Measurements from ENCODE around the gene TNPO1.

TNPO1 gene

DNA sequence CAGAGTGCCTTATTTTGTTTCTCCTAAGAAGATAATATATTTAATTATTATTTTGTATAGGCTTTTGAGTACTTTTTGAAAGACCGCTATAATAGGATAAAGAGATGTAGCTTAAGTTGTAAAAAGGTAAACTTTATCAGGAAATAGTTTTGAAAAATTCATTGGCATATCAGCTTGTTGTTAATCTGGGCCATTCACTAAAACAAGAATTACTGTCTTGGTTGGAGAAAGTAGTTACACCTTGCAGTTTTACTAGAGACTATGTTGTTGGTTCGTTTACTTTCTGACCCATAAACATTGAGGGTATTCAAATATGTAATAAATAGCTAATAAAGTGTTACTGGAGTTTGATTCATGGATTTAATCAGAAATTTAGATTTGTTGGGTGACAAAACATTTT, 33.7 kb downstream of the TNPO1 start:
- no peak for FAIRE-seq
- no peak for DNase-seq (ENCODE audit: low spot score)

DNA sequence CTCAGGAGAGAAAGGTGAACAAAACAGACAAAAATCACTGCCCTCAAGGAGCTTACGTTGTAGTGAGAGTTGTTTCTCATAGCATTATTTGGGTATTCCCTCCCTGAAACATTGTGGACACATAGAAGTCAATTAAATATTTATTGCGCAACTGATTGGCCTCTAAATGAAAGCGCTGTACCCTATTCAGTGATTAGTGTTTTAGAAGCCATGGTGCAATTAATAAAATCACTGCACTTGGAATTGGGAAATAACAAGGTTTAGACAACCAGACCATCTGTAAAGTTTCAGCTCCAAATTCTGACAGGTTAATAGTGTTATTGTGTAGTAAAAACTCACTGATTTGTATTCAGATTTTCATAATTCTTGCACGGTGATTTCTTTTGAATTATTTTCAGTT, 35.9 kb downstream of the TNPO1 start:
- FAIRE-seq (no peak), DNase-seq (ENCODE audit: low spot score) (no peak)

DNA sequence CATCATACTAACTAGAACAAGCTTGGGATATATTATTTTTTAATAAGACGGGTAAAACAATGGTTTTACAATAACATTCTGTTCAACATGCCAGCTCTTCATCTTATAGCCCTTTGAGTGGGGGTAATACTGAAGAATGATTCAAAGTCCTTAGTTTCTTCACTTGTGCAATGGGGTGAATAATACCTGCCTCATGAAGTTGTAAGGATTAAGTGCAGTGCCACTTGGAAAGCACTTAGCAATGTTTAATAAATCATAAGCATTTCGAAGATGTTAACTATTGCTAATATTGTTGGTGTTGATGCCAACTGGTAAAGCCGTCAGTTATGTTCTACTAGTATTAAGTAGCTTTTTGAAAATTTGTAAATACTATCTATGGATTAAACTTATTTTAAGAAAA, 38.0 kb downstream of the TNPO1 start:
- FAIRE-seq (no peak), DNase-seq (ENCODE audit: low spot score) (no peak)

DNA sequence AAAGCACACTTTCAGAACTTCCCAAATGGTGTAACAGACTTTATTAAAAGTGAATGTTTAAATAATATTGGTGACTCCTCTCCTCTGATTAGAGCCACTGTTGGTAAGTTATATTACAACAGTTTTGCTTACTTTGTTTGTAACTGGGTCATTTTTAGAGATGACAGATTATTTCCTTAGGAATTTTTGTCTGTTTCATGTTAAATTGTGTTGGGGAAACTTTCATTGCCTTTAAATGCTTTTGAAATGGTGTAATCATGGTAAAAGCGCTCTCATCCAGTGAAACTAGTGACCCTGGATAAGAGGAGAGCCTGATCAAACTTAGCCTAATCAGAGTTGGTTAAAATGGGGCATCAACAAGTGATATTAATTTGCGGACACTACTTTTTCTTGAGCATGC, 39.4 kb downstream of the TNPO1 start:
- no peak for DNase-seq (ENCODE audit: low spot score)
- no peak for FAIRE-seq

DNA sequence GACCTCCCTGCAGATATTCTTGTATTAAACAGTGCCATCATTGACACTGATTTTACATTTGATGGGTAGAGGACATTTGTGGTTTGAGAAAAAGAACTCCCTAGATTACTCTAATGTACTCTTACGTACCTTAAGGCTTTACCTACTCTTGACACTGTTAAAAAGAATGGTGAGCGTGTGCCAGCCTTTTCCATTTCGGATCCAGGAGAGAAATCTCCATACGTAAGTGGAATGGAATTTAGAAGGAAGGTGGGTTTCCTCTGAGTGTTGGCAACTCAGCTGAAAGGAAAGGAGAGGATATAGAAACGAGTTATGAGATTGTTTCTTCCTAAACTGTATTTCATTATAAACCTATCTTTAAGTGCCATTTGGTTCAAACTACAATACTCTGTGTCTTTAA, 40.9 kb downstream of the TNPO1 start:
- DNase-seq (ENCODE audit: low spot score) (no peak), FAIRE-seq (no peak)

DNA sequence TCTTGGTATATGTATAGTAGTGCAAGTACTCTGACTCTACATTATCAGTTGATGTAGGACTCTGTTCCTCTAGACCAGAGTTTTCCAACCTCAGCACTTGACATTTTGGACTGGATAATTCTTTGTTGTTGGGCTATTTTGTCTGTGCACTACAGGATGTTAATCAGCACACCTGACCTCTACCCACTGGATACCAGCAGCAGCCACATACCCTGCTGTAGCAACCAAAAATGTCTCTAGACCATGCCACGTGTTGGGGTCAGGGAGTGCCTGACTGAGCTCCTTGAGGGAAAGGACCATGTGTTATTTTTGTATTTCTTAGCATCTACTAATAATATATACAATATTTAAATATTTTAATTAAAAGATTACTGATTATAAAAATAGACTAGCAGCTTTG, 42.7 kb downstream of the TNPO1 start:
- DNase-seq (ENCODE audit: low spot score) (no peak), FAIRE-seq (no peak)

DNA sequence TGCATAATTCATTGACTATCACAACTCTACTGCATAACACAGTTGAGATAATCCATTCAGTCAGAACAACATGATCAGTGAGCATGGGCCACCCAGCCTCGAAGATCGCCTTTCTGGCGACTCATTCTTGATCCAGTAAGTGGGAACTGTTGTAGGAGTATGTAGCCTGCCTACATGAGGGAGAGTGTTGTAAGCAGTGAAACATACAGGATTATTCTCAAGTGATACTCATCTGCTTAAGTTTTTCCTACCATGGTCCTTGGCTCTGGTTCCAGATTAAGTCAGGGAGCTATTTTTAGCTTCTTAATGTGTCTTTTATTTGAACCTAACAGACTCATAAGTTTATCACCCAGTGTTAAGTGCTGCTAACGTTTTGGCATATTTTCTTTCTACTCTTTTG, 44.0 kb downstream of the TNPO1 start:
- no peak for FAIRE-seq

DNA sequence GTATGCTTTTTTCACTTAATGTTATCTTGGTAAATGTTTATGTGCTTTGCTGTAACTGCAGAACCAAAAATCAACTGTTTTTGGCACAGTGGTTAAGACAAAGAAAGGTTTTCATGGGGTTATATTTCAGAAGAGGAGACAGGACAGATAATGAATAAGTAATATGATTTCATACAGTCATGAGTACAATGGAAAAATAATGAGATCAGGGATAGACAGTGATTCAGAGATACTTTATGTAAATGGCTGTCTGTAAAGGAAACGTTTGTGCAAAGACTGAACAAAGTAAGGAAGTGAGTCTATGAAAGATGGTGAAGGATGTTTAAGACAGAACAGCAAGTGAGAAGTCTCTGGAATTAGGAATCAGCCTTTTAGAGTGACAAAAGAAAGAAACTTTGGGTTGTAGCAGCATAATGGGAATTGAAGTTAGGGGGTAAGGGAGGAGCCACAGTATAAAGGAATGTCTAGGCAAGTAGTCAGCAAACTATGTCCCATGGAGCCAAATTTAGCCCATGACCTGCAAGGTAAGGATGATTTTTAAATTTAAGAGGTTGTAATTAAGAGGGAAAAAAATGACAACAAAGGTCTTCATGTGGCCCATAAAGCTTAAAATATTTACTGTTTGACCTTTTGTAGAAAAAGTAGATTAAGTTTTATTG, 55.0 kb downstream of the TNPO1 start:
- FAIRE-seq (no peak), DNase-seq (ENCODE audit: low spot score) (no peak)

More for the DNA sequence above, 44.0 kb downstream of the TNPO1 start:
- no peak for DNase-seq (ENCODE audit: low spot score)

DNA sequence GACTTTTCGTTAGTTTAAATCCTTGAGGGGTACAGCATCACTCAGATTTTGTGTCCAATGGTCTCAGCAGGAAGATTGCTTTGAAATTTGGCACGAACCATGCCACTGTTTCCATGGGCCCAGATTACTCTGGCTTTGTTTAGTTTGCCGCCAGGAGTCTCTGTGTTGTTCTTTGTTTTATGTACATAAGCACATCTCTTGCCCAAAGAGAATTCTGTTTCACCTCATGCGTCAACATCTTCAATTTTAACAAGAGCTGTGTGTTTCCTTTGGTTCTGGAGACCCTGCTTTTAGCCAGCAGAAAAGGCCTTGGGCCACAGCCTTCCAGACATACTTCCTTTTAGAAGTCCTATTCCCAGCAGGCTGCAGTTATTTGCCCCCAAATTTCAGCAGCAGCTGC, 62.4 kb downstream of the TNPO1 start:
- DNase-seq (ENCODE audit: low spot score) (no peak), FAIRE-seq (no peak)

DNA sequence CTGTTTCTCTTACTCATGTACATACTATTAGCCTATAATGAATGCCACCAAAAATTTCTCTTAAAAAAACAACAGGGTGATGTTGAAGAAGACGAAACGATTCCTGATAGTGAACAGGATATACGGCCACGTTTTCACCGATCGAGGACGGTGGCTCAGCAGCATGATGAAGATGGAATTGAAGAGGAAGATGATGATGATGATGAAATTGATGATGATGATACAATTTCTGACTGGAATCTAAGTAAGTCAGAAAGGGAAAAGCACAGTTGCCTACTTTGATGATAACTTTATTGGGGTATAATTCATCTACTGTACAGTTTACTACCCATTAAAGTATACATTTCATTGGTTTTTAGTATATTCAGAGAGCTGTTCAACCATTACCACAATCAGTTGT, 66.5 kb downstream of the TNPO1 start:
- no peak for DNase-seq (ENCODE audit: low spot score)
- no peak for FAIRE-seq

DNA sequence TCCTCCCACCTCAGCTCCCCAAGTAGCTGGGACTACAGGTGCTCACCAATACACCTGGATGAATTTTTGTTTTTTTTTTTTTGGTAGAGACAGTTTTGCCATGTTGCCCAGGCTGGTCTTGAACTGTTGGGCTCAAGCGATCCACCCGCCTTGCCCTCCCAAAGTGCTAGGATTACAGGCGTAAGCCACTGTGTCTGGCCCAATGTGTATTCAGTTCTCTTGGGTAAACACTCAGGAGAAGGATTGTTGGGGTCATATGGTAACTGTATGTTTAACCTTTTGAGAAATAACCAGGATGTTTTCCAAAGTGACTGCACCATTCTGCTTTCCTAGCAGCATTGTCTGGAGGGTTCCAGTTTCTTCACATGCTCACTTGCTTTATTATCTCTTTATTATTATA, 67.4 kb downstream of the TNPO1 start:
- FAIRE-seq, result no peak
- DNase-seq (ENCODE audit: low spot score), result no peak

DNA sequence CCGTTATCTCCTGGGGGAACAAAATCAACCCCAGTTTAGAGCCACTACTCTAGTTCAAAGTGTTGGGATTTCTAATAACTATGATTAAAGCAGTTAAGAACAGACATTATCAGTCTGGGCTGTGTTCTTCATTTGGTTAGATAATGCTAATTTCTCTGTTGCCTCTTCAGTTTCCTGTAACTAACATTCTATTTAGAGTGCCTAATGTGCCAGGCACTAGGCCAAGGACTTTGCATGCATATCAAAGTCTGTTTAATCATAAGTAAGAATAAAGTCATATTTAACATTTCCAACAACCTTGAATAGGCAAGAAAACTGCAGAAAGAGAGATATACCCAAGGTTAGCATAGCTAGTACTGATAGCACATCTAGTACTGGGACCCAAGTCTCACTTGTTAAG, 68.4 kb downstream of the TNPO1 start:
- no peak for DNase-seq (ENCODE audit: low spot score)
- FAIRE-seq, result no peak

DNA sequence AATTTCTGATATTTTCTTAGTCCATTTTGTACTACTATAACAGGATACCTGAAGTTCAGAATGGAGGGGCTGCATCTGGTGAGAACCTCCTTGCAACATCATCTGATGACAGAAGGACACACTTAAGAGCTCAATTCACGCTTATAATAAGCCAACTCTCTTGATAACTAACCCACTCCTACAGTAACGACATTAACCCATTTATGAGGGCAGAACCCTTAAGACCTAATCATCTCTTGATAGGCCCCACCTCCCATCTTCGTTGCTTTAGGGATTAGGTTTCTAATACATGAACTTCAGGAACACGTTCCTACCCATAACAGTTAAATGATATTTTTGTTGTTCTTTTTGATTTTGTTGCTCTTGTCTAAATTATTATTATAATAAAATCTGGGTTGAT, 69.4 kb downstream of the TNPO1 start:
- FAIRE-seq (no peak), DNase-seq (ENCODE audit: low spot score) (no peak)

DNA sequence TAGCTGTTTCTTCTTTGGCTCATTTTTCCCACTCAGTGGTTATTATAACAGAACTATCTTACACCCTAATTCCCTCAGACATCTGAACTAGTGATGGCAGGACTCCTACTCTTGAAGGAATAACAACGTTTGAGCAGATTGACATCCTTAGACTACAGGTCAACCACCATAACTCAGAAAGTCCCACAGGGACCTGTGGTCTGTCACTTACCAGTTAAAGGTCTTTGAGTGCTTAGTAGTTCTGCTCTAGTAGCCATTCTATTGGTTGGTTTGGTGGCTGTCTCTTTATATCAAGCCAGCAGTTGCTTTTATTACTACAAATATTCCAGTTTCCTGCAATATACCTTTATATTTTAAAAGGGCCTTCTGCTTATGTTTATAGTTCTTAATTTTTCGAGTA, 72.1 kb downstream of the TNPO1 start:
- no peak for FAIRE-seq
- no peak for DNase-seq (ENCODE audit: low spot score)

DNA sequence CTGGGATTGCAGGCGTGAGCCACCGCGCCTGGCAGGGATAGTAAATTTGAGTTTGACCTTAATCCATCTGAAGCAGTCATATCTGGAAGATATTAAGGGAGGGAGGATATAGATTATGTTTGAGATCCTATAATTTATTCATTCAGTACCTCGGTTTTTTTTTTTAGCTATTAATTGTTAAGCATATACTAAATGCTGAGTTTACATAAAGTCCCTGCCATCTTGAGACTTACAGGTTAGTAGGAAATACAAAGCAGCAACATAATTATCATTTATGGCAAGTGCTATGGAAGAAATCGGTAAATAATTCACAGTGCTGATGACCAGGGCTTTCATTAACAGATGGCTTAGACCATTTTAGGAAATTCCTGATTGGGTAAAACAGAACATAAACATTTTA, 72.9 kb downstream of the TNPO1 start:
- no peak for DNase-seq (ENCODE audit: low spot score)
- FAIRE-seq, result no peak

DNA sequence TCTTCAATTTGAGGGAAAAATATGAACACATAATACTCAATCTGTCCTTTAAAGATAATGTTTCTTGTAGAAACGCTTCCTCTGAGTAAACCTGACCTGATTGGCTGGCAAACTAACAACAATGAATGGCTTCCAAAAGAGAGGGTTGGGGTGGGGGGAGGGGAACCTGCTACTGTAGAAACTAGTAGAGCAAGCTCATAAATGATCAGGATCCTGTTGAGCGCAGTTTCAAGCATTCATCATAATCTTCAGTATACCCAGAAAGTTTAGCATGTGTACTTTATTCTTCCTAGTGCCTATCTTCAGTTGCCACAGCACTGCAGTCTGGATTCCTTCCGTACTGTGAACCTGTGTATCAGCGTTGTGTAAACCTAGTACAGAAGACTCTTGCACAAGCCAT, 76.4 kb downstream of the TNPO1 start:
- DNase-seq (ENCODE audit: low spot score) (no peak), FAIRE-seq (no peak)

DNA sequence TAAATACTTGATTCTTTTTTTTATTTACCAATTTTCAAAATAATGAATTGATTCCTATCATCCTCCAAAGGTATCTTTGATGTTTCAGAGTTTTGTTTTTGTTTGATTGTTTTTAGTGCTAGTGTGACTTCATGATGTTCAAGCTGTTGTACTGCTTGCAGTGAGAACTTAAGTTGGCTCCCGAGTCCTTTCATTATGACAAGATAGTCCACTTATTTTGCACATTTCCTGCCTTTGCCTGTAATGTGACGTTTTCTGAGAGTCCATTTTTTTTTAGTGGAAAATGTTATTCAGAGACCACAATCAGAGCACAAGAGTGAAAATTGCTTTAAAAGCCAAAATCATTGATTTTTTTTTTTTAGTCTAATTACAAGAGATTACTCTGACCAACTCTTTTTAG, 79.3 kb downstream of the TNPO1 start:
- DNase-seq (ENCODE audit: low spot score) (no peak), FAIRE-seq (no peak)

DNA sequence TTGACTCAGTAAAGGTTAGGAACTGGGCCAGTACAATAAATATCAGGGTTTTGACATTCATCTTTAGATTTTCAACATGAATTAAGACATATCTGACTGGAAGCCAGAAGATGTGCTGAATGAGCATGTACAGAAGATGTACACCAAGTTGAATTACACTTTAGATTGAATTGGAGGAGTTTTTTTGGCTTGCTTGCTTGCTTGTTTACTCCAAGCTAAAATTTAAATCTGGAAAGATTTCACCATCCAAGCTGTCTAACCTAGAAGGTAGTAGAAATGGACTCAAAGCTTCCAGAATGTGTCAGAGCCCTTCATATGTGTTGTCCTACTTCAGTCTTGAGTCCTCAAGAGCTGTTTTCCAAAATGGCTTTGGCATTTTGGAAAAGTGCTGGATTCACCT, 90.3 kb downstream of the TNPO1 start:
- FAIRE-seq (no peak), DNase-seq (ENCODE audit: low spot score) (no peak)

DNA sequence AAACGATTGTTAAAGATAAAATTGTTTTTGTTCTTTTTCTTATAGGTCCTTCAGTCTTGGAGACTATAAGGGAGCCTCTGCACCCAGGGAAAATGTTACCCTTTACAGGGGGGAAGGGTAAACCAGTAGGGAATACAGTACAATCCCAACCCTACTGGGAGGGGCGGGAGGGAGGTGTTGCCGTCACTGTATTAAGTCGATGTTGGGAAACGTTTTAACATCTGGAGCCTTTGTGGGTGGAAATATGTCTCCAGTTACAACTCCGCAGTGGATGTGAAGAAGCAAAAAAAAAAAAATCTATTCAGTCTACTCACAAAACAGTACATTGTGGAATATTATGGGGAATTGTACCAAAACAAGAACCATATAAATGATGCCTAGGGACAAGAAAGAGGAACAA, 92.2 kb downstream of the TNPO1 start:
- DNase-seq (ENCODE audit: low spot score), result no peak
- no peak for FAIRE-seq

DNA sequence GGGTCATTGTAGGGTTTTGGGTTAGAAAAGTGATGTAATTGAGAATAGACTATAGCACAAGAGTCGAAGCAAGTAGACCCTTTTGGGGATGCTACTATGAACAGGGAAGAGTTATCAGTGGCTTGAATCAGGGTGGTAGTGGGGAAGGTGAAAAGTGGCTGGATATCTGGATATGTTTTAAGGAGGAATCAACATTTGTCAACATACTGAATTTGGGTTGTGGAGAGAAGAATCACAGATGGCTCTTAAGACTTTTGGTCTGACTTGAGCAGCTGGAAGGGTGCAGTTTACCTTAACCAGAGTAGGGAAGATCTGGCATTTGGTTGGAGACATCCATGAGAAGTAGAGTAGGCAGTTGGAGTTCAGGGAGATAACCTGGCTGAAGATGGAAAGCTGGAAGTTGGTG, 100.9 kb downstream of the TNPO1 start:
- FAIRE-seq (no peak), DNase-seq (ENCODE audit: low spot score) (no peak)

DNA sequence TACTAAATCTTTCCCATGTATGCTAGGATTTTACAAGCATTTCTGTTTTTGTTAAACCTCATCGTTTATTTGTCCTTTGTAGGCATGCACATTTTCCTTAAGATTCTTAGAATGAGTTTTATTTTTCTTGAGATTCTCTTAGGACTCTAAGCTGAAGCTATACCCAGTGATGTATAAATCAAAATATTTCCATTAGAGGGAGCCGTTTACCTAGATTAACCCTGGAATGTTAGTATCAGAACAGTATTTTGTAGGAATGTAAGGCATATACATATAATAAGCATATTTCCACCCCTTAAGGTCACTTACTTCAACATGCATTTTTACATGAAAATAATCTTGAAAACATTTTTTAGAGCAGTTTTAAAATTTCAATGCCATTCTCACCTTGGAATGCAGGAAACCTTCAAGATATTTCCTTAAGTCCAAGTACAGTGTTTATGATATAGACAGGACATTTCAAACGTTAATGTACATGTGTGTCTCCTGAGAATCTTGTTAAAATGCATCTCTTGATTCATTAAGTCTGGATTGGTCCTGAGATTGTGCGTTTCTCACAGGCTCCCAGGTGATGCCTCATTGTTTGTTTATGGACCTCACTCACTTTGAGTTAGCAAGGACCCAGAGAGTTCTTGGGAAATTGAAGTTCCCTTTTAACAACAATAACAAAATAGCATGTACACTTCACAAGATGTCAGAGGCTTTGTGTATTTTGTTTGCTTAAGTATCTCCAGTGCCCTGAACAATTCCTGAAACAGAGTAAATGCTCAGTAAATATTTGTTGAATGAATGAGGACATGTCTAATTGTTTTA, 104.4 kb downstream of the TNPO1 start:
- no peak for FAIRE-seq
- no peak for DNase-seq (ENCODE audit: low spot score)

DNA sequence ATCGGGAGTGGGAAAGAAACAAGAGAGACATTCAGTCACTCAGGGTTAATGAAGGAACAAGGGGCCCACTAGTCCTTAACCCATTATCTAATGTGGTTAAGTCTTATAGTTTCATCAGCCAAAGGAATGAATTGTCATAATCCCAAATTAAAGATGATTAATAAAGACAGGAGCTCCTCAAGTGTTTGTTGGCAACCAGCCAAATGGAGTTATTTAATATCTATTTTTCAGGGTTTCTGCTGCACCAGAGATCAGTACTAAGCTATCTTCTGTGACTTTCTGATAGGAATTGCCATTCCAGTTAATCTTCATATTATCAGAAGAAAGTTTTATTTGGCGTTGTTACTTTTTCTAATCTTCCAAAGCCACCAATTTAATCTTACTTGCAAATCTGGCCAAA, 105.4 kb downstream of the TNPO1 start:
- no peak for DNase-seq (ENCODE audit: low spot score)
- no peak for FAIRE-seq

DNA sequence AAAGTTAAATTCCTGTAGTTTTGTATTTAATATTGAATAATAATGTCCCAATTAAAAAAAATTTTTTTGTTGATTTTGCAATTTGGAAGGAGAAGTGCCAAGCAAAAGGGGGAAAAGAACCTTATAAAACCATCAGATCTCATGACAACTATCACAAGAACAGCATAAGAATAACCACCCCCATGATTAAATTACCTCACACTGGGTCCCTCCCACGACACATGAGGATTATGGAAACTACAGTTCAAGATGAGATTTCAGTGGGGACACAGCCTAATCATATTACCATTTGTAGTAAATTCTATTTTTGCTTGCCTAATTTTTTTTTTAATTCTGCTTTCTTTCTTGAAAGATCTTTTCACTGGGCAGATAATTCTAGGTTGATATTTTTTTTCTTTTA, 106.0 kb downstream of the TNPO1 start:
- DNase-seq (ENCODE audit: low spot score), result no peak
- no peak for FAIRE-seq
